ENCODE measurements around the gene GPC1.

Gene GPC1

DNA sequence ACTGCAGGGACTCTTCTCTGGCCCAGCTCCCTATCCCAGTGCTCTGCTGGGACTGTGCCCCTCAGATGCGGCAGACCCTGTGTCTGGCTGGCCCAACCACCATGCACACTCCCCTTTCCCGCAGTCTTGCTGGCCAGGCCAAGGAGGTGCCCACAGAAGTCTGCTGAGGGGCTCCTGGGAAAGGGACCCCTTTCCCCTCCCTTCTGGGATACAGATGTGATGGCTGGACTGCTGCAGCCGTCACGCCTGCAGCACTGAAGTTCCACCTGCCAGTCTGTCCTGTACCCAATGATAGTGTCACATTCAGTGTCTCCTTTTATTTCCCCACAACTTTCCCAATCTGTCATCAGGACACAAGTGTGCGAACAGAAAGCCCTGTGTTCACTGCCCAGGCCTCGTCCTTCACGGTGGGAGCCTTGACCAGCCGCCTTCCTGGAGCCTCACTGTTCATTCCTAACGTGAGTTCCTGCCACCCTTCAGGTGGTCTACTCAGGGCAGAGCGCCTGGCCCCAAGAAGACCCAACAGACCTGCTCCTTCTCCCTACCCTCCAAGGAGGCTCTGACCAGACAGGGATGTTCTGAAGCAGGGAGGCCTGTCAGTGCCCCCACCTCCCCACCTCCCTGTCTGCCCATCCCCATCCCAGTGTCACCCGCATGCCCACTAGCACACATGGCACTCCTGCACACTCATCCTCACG lies 75.2 kb downstream of the GPC1 start:
- no peak for DNase-seq (ENCODE audit: low read depth)
- TF ChIP-seq, protein P1, sequence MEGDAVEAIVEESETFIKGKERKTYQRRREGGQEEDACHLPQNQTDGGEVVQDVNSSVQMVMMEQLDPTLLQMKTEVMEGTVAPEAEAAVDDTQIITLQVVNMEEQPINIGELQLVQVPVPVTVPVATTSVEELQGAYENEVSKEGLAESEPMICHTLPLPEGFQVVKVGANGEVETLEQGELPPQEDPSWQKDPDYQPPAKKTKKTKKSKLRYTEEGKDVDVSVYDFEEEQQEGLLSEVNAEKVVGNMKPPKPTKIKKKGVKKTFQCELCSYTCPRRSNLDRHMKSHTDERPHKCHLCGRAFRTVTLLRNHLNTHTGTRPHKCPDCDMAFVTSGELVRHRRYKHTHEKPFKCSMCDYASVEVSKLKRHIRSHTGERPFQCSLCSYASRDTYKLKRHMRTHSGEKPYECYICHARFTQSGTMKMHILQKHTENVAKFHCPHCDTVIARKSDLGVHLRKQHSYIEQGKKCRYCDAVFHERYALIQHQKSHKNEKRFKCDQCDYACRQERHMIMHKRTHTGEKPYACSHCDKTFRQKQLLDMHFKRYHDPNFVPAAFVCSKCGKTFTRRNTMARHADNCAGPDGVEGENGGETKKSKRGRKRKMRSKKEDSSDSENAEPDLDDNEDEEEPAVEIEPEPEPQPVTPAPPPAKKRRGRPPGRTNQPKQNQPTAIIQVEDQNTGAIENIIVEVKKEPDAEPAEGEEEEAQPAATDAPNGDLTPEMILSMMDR (conservative IDR thresholded peaks at IDR 0.05; ENCODE audit: low read depth, low read length): no peak
- H3K4me3 ChIP-seq (ENCODE audit: low read length): no peak overlapping the region

DNA sequence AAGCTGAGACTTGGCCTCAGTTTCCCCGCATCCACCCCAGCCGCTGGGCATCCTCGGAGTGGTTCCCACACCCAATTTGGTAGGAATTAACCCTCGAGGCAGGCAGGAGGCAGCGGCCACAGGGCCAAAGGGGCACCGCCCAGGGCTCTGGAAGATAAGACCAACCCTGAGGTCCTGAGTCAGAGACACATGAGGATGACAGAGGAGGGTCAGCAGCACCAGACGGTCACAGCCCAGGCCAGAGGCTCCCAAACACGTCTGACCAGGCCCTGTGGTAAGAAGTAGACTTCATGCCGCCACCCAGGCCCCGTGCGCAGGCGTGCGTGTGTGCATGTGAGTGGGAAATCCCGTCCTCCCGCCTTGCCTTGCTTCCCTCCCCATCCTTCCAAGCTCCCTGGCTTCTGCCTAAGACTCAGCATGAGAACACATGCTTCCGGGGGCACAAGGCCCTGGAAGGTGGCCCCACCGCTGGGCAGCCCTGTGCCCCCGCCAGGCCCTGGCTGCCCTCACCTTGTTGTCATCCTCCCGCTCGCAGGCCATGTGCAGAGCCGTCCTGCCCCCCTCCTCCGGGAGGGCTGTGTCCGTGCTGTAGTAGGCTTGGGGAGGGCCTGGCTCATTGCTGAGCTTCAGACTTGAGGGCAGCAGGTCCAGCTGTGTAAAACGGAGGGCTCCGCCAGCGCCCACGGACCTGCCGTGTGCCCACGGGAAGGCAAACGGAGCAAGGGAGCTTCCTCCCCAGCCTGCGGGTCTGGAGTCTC lies 76.1 kb downstream of the GPC1 start:
- H3K4me3 ChIP-seq (ENCODE audit: low read length): no peak overlapping the region
- DNase-seq (ENCODE audit: low read depth): no peak
- TF ChIP-seq, protein P1 (conservative IDR thresholded peaks at IDR 0.05; ENCODE audit: low read depth, low read length): no peak

DNA sequence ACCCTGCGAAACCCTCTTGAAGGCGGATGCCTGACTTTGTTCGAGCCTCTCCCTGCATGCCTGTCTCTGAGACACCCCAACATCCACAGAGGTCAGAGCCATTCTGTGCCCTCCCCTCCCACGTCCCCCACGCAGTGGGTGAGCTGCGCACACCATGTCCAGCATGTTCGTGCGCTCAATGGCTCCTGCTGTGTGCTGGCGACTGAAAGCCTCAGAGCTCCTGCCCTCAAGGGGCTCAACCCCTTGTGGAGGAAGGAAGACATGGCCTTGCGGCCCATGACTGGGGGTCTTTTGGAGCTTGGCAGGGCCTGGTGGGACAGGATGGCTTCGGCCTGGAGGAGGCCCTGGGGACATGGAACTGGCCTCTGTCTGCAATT lies 76.6 kb downstream of the GPC1 start:
- no peak overlapping the region for H3K4me3 ChIP-seq (ENCODE audit: low read length)
- no peak for DNase-seq (ENCODE audit: low read depth)
- TF ChIP-seq, protein P1 (conservative IDR thresholded peaks at IDR 0.05; ENCODE audit: low read depth, low read length): no peak

DNA sequence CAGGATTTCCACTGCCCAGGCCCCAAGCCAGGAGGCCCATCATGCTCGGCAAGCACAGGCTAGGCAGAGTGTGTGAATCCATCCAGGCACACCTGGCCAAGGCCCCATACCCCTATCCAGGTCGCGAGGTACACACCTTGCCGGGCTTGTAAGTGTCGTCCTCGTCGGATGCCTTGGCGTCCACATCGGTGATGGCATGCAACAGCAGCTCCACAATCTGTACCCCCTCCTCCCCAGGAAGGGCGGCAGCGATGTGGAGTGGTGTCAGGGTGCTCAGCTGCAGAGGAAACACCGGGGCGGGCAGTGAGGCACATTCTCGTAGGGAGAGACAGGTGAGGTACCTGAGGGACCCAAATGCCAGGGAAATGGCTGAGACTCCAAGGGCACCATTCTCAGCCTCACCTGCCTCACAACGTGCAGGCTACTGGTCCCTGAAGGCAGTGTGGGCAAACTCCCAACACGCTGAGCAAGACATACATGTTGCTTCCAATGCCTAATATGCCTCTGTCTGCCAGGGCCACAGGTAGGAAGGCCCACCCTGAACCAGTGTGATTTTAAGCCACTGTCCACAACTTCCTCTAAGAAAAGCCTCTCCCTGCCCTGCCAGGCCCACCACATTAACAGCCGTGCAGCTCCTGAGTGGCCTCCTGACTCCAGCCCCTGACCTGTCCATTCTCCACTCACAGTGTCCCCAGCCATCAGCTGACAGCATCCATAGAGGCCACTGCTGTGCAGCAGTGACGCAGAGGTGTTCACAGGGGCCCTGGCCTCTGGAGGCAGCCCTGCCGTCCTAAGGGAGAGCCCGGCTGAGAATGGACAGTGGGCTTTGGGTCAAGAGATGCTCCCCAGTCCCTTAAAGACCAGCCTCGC lies 77.4 kb downstream of the GPC1 start:
- TF ChIP-seq, protein P1 (conservative IDR thresholded peaks at IDR 0.05; ENCODE audit: low read depth, low read length): no peak
- H3K4me3 ChIP-seq (ENCODE audit: low read length): no peak overlapping the region
- no peak for DNase-seq (ENCODE audit: low read depth)

DNA sequence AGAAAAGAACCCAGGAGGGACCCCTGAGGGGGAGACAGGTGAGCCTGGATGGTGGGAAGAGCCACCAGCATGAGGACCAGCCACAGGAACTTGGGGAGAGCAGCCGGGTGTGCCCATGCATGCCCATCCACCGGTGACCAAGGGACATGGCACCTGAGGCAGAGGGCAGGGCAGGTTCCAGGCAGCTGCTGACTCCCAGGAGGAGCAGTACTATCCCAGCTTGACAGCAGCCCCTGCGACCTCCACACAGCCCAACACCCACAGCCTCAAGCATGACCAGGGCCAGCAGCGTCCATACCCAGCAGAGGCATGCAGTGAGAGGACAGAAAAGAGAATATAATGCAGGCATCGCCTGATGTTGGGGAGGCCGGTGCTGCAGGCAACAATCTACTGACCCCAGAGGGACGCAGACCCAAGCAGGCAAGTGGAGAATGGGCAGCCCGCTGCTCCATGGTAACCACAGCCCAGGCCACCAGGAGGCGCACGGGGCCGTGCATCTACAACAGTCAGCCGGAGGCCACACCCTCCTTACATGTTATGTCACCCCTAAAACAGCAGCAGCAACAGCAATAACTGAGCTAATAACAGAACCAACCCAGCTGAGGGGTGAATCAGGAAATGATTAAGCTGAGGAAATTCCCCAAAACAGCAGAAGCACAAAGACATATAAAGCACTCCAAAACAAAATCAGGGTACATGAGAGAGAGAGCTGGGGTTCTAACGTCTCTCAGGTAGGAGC lies 78.3 kb downstream of the GPC1 start:
- TF ChIP-seq, protein P1 (conservative IDR thresholded peaks at IDR 0.05; ENCODE audit: low read depth, low read length): peak; percentile 96
- DNase-seq (ENCODE audit: low read depth): peak; percentile 17
- no peak overlapping the region for H3K4me3 ChIP-seq (ENCODE audit: low read length)

DNA sequence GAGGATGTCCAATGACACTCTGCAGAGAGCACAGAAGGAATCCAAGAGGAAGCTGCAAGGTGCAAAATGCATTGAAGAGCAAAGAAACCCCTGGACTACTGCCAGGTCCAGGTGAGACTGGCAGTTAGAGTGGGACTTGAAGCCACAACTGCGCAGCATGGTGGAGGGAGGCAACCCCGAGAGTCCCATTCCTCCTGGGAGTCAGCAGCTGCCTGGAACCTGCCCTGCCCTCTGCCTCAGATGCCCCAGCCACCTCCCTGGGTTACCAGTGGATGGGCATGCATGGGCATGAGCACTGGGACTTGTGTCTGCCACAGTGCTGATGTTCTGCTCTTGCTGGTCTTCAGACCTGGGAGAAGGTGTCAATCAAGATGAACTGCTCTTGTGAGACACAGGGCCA lies 79.2 kb downstream of the GPC1 start:
- TF ChIP-seq, protein P1 (conservative IDR thresholded peaks at IDR 0.05; ENCODE audit: low read depth, low read length): no peak
- no peak for DNase-seq (ENCODE audit: low read depth)
- no peak overlapping the region for H3K4me3 ChIP-seq (ENCODE audit: low read length)

Data from retinal pigment epithelial cell (primary cell).